Stimulated activated CD8-positive, alpha-beta memory T cell treated with anti-CD3 and anti-CD28 coated beads, Interleukin-4, amount 100 ng/mL, for 24 hours (primary cell): ENCODE measurements around the gene MGMT.

Experiments
- DNase-seq: peaks from one replicate; pipeline ENCODE4 v3.0.0-alpha.2; 2020; ENCODE audit warnings: low read depth

Gene MGMT

DNA sequence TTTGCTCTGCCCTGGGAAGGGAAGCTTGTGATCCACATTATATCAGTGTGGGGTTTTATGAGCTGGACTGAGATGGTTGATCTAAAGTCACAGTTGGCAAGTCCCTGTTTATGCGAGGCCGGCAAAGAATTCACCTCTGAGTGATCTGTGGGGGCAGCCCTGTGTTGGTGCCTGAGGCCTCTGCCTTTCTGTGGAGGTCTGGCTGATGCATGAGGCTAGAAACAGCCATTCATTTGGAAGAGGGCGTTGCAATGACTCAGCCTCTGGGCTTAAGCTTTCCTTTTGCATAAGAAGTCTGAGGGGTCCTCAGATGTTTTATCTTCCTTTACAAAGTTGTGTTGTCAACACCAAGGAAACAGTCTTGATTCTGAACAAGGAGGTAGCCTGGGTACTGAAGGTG is 126.9 kb downstream of the MGMT start:
- no peak for DNase-seq

DNA sequence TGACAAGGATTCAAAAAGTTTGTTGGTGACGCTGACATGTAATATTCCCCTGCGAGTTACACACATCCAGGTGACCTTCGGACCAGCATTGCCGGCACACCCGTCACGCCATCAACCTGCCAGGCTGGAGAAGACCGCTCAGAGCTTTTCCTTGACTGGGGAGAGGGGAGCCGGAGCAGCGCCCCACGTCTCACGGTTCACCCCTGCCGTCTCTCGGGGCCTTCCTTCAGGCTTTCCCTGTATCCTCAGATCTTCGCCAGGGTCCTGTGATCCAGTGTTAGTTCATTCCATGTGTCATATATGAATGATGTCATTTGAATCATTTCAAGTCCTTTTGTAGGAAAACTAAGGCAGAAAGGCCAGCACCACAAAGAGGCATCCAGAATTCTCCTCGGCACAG is 127.8 kb downstream of the MGMT start:
- no peak for DNase-seq

DNA sequence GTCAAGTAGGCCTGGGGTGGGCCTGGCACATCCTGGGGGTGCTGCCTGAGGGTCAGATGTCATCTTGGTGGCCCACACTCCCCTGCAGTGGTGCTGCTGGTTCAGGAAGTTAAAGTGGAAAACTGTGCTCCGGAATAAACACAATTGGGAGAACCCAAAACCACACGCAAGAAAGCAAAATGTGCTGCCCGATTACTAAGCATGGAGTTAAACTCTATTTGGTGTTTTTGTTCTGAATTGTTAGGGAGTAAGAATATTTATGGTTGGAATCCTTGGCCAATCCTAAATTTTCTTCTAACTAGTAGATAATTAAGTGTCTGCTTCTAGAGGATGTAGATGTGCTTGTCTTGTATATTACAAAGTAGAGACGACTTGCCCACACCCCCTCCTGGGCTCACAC is 131.4 kb downstream of the MGMT start:
- no peak for DNase-seq

DNA sequence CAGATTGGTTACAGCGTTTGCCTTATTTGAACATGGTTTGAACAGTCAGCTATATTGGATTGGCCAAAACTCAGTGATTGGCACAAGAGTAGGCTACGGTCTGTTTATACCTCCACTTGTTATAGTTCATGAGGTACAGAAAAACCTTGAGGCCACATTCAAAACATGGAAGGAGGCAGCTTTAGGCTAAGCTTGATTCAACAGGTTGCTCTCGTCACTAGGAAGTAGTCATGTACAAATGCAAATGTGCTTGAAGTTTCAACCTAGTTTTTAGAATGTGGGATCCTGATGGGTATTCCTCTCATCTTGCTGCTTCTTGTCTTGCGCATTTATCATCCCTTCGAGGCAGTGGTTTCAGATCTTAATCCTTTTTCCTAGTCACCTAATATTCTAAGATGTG is 132.1 kb downstream of the MGMT start:
- no peak for DNase-seq

DNA sequence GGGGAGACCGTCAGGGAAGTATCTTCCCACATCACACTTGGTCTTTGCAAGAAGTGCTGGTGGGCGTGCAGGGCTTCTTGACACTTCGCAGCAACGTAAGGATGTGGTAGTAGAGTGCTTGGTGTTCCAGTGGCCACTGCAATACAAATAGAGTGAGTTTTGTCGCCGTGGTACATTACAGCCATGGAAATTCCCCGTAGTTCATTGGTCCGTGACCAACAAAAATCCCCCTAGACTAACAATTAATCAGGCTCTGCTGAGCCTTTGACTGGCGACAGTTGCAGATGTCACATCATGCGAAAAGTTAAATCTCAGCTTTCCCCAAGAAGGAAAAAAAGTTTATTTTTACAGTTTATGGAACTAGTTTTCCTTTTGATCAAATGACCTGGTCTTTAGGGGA is 134.7 kb downstream of the MGMT start:
- DNase-seq = no peak

DNA sequence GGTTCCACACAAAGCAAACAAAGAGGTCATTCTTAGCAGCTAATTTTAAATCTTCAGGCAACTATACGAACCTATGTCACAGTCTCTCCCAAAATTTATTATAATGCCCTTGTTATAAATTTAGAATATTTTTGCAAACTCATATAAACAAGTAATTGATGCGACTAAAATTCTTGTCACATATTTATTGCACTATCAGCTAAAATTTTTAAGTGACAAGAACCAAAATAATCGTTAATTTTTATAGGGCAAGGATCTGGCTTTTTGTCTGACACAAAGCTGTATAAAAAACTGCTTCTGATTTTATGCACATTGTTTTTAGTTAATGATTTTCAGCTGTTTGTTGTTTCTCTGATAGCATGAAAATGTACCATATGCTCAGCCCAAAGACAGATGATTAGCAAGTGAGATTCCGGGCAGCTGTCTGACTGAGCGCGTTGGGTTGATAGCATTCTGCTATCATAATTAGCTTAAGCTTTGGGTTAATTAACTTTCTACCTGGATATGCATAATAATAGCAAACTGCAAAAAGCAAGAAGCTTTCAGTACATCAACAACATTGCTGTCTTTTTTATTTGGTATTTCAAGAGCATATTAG is 136.0 kb downstream of the MGMT start:
- DNase-seq = no peak

DNA sequence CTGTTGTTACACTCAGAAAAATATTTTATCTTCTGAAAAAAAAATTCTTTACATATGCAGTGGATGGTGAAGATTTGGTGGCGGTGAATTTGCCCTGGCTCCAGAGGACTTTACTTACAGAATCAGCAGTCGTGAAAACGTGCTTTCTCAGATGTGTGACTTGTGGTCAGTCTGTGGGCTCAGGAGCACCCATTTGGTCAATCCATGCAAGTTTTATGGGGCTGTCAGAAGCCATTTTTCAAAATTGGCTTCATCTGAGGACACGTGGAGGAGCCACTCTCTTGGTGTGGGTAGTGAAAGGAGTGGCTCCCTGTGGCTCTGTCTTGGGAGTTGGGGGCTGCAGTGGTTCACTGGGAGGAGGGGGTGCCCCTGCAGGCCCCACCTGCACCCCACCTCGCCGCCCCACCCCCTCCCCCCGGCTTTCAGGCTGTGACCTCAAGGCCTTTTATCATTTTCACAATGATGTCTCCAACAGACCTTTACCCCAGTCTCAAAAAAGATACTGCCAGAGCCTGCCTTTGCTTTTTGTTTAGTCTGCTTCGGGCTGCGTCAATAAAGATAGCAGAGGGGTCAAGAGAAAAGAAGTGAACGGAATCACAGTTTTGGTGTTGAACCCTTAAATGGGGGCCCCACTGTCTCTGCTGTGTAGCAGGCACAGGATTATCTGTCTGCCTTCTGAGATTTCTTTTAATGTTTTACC is 137.4 kb downstream of the MGMT start:
- DNase-seq = no peak

DNA sequence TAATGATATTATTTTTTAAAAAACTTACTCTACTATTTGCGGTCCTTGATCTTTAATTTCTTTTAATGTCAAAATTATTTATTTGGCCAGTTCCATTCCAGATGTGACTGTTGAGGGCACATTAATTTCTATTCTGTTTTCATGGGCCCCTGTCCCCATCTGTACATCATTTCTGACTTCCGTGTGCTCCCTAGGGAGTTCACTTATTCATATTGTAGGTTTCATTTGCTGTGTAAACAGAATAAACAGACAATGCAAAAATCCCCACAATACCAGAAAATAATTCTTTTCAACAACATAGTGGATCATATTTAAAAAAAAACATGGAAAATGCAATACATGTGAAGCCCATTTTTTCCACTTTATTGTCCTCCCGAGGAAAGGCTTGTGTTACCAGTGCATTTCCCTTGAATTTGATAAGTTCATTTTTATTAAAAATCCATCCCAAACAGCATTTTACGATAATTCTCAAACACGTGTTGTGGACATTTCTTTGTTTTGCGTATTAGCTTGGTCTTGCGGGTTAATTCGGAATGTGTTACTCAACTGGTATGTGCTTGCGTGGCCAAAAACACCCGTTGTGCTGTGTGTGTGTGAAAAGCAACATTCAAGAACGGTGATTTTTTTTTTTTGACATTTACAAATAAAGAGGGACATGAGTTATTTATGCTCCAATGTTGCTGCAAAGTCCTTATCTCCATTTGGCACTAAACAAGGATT is 138.4 kb downstream of the MGMT start:
- no peak for DNase-seq

DNA sequence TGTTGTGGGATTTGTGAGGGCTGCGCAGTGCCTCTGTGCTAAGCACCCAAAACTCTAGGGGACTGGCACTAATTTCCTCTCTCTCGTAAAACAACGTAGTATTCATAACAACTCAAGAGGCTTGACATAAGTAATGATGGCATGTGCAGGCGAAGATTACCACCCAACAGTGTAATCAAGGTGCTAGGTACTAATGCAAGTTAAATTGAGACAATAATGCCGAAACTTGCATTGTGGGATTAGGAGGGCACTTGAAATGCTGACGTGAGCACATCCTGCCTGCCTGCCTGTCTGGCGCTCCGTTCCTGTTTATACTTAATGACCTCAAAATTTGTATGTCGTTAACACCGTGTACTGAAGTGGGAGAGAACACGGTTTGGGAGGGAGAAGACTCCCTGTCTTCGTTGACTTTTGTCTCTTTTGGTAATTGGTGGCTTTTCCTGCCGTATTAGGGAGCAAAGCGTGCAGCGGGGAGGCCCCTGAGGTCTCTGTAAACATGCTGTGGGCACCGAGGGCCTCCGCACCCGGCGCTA is 139.0 kb downstream of the MGMT start:
- DNase-seq = no peak

DNA sequence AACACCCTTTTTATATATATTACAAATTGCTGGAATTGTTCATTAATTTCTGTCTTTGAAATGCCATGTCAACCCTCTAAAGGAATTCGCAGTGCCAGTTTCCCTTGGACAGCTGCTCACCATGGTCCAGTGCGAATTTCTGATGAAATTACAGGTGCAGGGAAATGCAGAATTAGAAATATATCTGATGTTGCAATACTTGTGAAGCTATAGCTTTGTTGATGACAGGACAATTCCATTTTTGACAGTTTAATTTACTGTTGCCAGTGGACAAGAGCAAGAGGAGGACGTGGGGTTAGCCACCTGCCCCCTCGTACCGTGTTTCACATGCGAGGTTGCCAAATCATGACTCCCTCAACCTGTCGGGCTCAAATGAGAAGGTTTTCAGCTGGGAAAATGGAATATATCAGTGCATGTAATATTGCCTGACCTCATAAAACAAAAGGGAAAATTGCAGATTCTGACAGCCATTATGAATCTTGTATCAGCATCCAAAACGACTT is 140.6 kb downstream of the MGMT start:
- no peak for DNase-seq

DNA sequence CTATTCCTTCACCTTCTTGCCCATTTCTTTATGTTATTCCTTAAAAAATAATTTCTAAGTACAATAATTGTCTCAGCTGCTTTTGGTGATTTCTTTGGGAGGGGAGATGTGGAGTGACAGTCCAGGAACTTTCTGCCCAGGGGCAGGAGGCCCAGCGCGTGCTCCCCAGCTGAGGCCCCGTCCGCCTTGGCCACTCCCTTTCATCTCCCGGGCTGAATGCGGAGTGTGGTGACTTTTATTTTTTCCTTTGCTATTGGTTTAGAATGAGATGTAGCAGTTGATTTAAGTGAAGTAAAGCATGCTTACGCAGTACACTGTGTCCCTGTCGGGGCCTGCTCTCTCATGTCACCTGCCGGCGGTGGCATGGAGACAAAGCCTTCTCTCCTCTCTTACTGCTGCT is 141.6 kb downstream of the MGMT start:
- no peak for DNase-seq

DNA sequence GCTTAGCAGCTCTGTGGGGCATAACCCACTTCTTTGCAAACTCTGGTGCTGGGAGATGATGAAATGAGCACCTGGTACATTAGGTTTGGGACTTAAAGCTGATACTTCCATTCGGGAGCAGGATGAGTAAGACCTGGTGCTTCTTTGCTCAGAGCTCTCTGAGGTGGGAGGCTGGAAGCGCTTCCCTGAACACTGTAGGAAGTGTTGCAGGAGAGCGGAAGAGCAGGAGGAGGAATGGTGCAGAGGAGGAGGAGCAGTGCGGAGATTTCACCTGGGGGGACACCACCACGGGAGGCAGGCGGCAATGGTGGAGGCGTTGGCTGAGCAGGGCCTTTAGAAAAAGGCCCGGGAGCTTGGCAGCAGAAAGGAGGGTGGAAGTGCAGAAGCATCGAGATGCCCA is 142.5 kb downstream of the MGMT start:
- DNase-seq = no peak

DNA sequence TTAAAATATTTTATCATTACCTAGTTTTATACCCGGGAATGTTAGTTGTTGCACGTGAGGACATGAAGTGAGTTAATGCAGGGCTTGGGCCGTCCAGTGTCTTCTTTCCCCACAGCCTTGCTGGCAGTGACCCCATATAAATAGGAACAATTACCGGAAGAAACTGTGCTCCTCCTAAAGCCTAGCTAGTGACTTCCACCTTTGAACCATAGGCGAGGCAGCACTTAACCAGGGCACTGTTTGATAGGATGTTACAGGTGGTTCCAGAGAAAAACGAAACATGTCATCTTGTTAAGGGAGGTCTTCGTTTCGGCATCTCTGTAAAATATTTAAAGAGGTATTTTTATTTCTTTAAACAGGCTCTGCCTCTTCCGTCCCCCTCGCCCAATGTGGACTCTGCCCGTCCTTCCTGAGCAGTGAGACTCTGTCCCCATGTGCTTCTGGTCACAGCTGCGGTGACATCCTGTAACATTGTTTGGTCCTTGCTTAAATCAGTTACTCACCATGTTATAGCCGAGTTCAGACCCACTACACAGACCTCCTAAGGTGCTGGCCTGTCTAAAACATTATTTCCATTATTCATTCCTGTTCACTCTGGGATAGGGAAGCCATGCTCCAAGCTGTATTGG is 145.6 kb downstream of the MGMT start:
- no peak for DNase-seq

DNA sequence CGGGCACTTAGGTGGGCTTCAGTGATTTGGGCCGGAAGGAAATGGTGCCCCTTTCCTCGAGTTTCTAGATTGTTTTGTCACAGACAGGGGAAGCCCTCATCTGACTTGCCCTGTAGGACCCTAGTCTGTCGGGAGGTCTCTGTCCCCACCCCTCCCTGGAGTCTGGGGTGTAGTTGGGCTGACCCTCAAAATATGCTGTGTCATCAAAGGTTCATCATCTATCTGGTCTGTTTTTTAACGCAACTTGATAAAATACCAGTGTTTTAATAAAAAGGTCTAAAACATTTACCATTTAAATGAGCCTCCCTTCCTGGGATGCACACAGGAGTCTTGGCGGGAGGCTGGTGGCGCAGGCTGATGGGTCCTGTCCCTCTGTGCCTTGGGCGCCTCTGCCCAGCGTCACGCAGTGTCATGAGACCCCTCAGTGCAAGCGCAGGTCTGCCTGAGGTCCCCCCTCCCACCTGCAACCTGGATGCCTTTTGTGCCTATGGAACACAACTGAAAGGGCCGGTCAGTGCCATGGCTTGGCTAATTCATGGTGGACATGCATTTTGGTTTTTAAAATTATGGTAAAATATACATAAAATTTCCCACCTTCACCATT is 146.4 kb downstream of the MGMT start:
- no peak for DNase-seq

DNA sequence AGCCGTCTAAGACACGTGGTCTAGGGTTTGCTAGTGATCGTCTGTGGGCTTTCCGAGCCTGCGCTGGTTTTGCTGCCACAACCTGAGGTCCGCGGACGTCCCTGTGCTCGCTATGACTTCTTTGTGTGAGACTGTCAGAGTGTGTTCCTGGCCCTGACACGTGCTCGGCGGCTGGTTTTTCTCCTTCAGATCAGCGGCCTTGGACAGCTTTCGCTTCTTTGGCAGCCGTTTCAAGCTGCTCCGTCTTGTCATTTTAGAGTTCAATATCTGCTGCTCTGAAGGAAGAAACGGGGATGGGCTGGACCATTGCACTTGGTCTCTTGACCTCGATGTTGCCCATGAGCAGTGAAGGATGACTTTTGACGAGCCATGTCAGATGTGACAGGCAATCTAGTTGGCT is 147.3 kb downstream of the MGMT start:
- no peak for DNase-seq

DNA sequence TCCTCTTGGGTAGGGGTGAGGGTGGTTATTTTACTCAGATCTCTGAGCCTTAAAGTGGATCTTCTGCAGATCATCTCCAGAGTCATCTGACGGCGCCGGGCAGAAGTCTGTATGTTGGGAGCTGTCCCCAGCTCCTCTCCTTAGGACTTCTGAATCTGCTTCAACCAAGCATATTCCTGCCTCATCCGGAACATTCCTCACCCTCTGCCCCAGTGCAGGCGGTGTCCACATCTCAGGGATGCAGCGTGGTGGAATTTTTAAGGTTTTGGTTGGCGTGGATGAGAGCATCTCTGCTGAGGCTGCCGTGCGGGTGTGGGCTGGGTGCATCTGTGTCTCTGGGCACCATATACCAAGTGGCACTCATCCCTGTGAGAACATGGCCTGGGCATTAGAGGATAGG is 148.3 kb downstream of the MGMT start:
- DNase-seq = no peak

DNA sequence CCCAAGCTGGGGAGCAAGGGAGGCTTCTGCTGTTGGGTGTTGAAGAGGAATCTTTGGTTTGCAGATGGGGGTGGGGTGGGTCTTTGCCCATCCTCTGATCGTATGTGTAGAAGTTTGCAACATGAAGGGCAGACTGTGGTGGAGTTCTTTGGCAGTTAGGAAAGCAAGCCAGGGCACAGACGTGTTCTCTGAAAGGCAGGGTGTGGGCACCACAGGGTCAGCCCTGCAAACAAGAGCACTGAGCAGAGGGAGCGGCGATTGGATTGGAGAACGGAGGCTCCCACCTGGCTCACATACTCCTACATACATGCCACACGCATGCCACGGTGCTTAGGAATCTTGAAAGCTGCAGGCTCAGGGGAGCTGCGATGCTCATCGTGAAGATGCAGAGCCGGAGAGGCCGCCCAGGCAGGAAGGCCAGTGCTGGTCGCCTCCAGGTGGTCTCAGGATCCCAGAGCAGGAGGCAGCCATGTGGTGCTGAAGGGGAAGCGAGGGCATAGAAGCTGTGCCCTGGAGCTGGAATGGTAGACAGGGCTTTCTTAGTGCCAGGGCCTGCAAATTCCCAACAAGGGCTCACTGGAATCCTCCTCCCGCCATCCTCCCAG is 149.0 kb downstream of the MGMT start:
- no peak for DNase-seq

DNA sequence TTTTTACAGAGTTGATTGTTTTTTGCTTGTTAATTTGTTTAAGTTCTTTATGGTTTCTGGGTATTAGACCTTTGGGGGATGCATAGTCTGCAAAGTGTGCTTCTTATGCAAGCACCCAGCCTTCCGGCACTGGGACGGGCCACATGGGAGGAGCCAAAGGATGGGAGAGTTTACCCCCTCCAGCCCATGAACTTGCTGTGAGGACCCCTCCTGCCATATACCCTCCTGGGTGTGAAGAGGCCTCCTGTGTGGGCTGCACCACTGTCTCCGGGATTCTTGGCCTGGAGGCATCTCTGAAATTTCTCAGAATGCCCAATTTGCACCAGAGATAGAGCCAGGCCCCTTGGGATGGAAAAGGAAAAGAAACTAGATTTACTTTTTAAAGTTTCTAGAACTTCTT is 150.7 kb downstream of the MGMT start:
- no peak for DNase-seq

DNA sequence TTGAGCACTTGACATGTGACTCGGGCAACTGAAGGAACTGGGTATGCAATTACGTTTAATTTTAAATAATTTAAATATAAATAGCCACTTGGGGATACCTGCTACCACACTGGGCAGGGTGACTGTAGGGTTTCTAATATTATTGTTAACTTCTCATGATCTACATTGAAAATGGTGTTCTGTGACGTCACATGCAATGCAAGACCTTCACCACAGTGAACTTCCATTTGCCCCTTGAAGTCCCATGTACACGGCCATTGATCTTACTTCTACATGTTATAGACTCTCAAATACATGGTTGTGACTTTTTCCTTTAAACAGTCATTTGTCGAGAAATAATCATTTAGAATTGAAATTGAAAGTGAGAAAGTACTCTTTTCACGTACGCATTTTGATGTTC is 154.0 kb downstream of the MGMT start:
- DNase-seq = no peak

DNA sequence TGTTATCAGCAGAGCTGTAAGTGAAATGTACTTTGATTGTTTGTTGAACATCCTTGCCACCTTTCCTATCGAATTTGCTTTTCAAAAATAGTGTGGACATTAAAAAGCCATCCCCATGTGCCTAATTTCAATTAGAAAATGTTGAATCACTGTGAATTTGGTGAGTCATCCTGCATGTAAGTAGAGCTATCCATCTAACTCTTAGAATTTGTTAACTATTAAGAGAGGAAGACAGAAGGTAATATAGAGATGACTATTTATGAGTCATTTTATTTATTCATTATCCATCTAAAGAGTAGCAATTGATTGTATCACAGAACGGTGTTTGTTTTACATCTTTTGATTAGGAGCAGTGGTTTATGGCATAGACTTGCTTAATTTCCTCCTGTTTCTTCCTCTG is 154.7 kb downstream of the MGMT start:
- DNase-seq = no peak

DNA sequence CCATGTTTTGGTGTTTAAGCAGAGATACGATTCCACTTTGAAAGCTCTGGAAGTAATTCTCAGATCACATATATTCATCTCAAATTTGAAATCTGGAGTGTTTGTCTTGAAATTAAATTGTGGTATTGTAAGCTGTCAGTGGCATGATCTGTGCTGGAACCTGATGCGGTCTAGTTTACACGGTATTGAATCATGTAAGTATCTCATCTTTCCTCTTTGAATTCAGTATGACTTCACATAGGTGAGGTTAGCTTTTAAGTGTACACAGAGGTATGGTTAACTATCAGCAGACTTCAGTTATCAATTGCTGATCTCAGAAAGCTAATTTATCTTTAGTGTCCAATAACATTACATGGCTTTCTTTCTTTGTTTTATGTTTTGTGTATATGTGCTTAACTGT is 155.2 kb downstream of the MGMT start:
- no peak for DNase-seq

DNA sequence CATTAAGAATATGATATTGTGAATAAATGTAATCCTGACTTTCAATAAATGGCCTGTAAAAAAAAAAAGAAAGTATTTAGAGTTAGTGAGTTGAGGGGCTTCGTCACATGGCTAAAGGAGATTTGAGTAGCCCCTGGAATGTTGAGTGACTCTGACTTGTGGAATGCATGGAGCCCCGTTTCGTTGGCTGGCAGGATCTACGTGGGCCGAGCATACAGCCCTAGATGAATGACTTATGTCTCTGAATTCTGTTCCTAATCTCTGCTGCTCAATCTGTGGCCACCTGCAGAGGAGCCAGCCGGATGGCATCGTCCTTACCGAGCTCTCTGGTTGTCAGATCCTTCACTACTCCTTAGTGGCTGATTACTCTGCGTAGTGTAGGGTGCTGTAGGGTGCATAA is 155.7 kb downstream of the MGMT start:
- no peak for DNase-seq
